Nephron (organoid): Measurements from ENCODE around the gene AHNAK2.

ENCODE experiments used
- H3K27ac Mint-ChIP-seq, 3 experiments: 2 replicates each; pipeline ENCODE4 v1.8.0; 2020; ENCODE audit warnings: mixed read lengths in 3 of 3, mild to moderate bottlenecking in 2 of 3, moderate library complexity in 1 of 3
- H3K27me3 Mint-ChIP-seq: 2 replicates; pipeline ENCODE4 v1.8.0; 2021; ENCODE audit warnings: low read depth, mild to moderate bottlenecking, moderate library complexity, mixed read lengths
- H3K36me3 Mint-ChIP-seq: 2 replicates; pipeline ENCODE4 v1.8.0; 2020; ENCODE audit warnings: low read depth, mixed read lengths
- H3K4me1 Mint-ChIP-seq: 2 replicates; pipeline ENCODE4 v1.8.0; 2020; ENCODE audit warnings: mixed read lengths
- H3K4me3 Mint-ChIP-seq, 3 experiments: 2 replicates each; pipeline ENCODE4 v1.8.0; 2020; ENCODE audit warnings: mild to moderate bottlenecking in 3 of 3, mixed read lengths in 3 of 3, moderate library complexity in 2 of 3
- H3K9me3 Mint-ChIP-seq: 2 replicates; pipeline ENCODE4 v1.8.0; 2020; ENCODE audit warnings: mixed read lengths
- CTCF ChIP-seq, 3 experiments: fragments of 200-600 bp; sonication (generic); IDR thresholded peaks; one replicate each; pipeline ENCODE4 v1.5.0; 2021; ENCODE audit warnings: antibody characterized with exemption in 3 of 3; ENCODE audit not compliant: unreplicated experiment in 3 of 3

The AHNAK2 gene

GRCh38 chr14:105010106-105010505 lies 31.9 kb upstream of the AHNAK2 start:
- Mint-ChIP-seq H3K4me1 (peaks cover 40% of the 10 kb centered on the region), H3K36me3 (peaks cover 12% of the 10 kb centered on the region), H3K27me3 (no peaks in the 10 kb centered on the region), H3K27ac (no peak overlapping the region), H3K4me3 (no peak overlapping the region), H3K9me3 (no peaks in the 10 kb centered on the region)
- no peak for TF ChIP-seq CTCF (IDR thresholded peaks at IDR 0.05; ENCODE audit: unreplicated experiment in 3 of 3)

- H3K27me3 Mint-ChIP-seq: no peaks in the 10 kb centered on the region
- H3K36me3 Mint-ChIP-seq: peaks cover 12% of the 10 kb centered on the region
- H3K4me3 Mint-ChIP-seq: no peak overlapping the region
- no peak for TF ChIP-seq CTCF (IDR thresholded peaks at IDR 0.05; ENCODE audit: unreplicated experiment in 3 of 3)
- peaks cover 17% of the 10 kb centered on the region for H3K4me1 Mint-ChIP-seq
- no peaks in the 10 kb centered on the region for H3K9me3 Mint-ChIP-seq
- H3K27ac Mint-ChIP-seq: no peak overlapping the region
Measured at GRCh38 chr14:105007593-105008264, 29.6 kb upstream of the AHNAK2 start.

GRCh38 chr14:105006831-105007592 lies 28.8 kb upstream of the AHNAK2 start:
- TF ChIP-seq CTCF (IDR thresholded peaks at IDR 0.05; ENCODE audit: unreplicated experiment in 3 of 3): no peak
- Mint-ChIP-seq H3K4me3 (no peak overlapping the region), H3K9me3 (no peaks in the 10 kb centered on the region), H3K27me3 (no peaks in the 10 kb centered on the region), H3K4me1 (peaks cover 12% of the 10 kb centered on the region), H3K27ac (no peak overlapping the region), H3K36me3 (peaks cover 12% of the 10 kb centered on the region)

GRCh38 chr14:105005929-105006830 lies 28.0 kb upstream of the AHNAK2 start:
- H3K4me1 Mint-ChIP-seq: peaks cover 8% of the 10 kb centered on the region
- H3K27me3 Mint-ChIP-seq: no peaks in the 10 kb centered on the region
- no peaks in the 10 kb centered on the region for H3K9me3 Mint-ChIP-seq
- TF ChIP-seq CTCF (IDR thresholded peaks at IDR 0.05; ENCODE audit: unreplicated experiment in 3 of 3): no peak
- H3K4me3 Mint-ChIP-seq: no peak overlapping the region
- peaks cover 12% of the 10 kb centered on the region for H3K36me3 Mint-ChIP-seq
- H3K27ac Mint-ChIP-seq: no peak overlapping the region

GRCh38 chr14:105005329-105005928 lies 27.3 kb upstream of the AHNAK2 start:
- Mint-ChIP-seq H3K27ac (no peak overlapping the region), H3K27me3 (no peaks in the 10 kb centered on the region), H3K36me3 (peaks cover 12% of the 10 kb centered on the region), H3K4me3 (no peak overlapping the region), H3K4me1 (peaks cover 8% of the 10 kb centered on the region), H3K9me3 (no peaks in the 10 kb centered on the region)
- TF ChIP-seq CTCF (IDR thresholded peaks at IDR 0.05; ENCODE audit: unreplicated experiment in 3 of 3): no peak
